GM18519 (cell line): ENCODE data around the gene RNF130.

Source experiments
- ATAC-seq: cut with Tn5 transposase; IDR thresholded peaks from one replicate; pipeline ENCODE4 v1.9.1; 2021; ENCODE audit warnings: mild to moderate bottlenecking, moderate library complexity; ENCODE audit not compliant: unreplicated experiment, low FRiP score

Gene RNF130

GRCh38 chr5:180086816-180087399, 15.3 kb upstream of the RNF130 start:
- no peak for ATAC-seq

GRCh38 chr5:180085837-180086236, 14.3 kb upstream of the RNF130 start:
- ATAC-seq: no peak

- no peak for ATAC-seq
Observed at GRCh38 chr5:180084638-180085561, 13.3 kb upstream of the RNF130 start.

- ATAC-seq: no peak
Observed at GRCh38 chr5:180083529-180084060, 12.0 kb upstream of the RNF130 start.

- no peak for ATAC-seq
Observed at GRCh38 chr5:180082633-180083420, 11.3 kb upstream of the RNF130 start.

- no peak for ATAC-seq
Observed at GRCh38 chr5:180081481-180081880, 9.9 kb upstream of the RNF130 start.

GRCh38 chr5:180080486-180081280, 9.1 kb upstream of the RNF130 start:
- ATAC-seq: no peak

GRCh38 chr5:180079702-180080466, 8.3 kb upstream of the RNF130 start:
- ATAC-seq: no peak

- no peak for ATAC-seq
Observed at GRCh38 chr5:180078348-180078747, 6.8 kb upstream of the RNF130 start.

- no peak for ATAC-seq
Observed at GRCh38 chr5:180077594-180078284, 6.2 kb upstream of the RNF130 start.

- ATAC-seq: no peak
Observed at GRCh38 chr5:180075703-180076102, 4.1 kb upstream of the RNF130 start.

GRCh38 chr5:180074462-180074861, 2.9 kb upstream of the RNF130 start:
- ATAC-seq: no peak

- no peak for ATAC-seq
Observed at GRCh38 chr5:180072556-180072955, 997 bp upstream of the RNF130 start.

GRCh38 chr5:180072256-180072548, 643 bp upstream of the RNF130 start:
- no peak for ATAC-seq

GRCh38 chr5:180070756-180071530, 616 bp downstream of the RNF130 start:
- ATAC-seq: no peak

- ATAC-seq: no peak
Observed at GRCh38 chr5:180069589-180070247, 1.8 kb downstream of the RNF130 start.

GRCh38 chr5:180068519-180069090, 3.0 kb downstream of the RNF130 start:
- ATAC-seq: no peak
